GM18858 (cell line): Measurements from ENCODE around the gene PRSS33.

Source experiments
- ATAC-seq: cut with Tn5 transposase; IDR thresholded peaks from one replicate; pipeline ENCODE4 v1.9.1; 2021; ENCODE audit not compliant: unreplicated experiment

The PRSS33 gene

GRCh38 chr16:2821487-2822157, 34.3 kb upstream of the PRSS33 start:
- no peak for ATAC-seq

DNA sequence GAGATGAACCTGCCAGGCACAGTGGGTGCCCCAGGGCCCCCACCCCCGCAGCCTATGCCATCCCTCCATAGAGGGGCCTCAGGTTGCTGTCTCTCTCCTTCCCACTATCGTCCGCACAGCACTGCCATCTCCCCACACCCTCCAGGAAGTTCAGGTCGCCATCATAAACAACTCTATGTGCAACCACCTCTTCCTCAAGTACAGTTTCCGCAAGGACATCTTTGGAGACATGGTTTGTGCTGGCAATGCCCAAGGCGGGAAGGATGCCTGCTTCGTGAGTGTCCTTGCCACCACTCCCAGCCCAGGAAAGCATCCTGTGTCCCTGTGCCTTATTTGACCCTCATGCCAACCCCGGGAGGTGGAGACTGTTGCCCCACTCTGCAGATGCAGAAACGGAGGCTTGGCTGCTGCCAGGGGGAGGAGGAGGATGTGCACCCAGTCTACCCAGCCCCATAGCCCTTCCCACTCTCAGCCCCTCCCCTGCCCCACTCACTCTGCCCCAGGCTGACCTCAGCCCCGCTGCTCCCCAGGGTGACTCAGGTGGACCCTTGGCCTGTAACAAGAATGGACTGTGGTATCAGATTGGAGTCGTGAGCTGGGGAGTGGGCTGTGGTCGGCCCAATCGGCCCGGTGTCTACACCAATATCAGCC, 33.6 kb upstream of the PRSS33 start:
- ATAC-seq = no peak

- ATAC-seq = no peak
These were observed 32.8 kb upstream of the PRSS33 start for GRCh38 chr16:2819939-2820835.

- ATAC-seq = no peak
These were observed 32.0 kb upstream of the PRSS33 start for GRCh38 chr16:2819179-2819938.

GRCh38 chr16:2818272-2818876, 31.0 kb upstream of the PRSS33 start:
- ATAC-seq = no peak

GRCh38 chr16:2817340-2818271, 30.2 kb upstream of the PRSS33 start:
- no peak for ATAC-seq

- no peak for ATAC-seq
These were observed 29.5 kb upstream of the PRSS33 start, which contains the start of gene PRSS21 for GRCh38 chr16:2816751-2817339. Gene PRSS21 (plus strand): TSS chr16:2817237. CDS start chr16:2817269, 32 bp downstream.

DNA sequence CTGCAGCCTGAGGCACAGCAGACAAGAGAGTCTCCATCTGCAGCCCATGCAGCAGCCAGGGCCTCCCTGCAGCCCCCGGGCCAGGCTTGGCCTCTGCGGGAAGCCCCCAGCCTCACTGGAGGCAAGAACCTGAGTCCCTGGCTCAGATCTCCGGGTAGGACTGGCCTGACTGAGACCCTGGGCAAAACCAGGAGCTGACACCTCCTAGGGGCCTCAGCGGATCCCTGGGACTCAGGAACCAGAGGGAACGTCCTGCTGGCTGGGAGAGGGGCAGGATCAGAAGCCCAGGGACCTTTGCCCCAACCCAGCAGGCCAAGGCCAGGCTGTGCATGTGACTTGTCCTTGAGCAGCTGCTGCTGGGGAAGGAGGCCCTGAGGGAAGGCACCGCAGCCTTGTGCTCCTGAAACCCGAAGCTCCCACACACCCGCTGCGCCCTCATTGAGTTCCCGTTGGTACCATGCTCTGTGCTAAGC, 28.0 kb upstream of the PRSS33 start:
- ATAC-seq = no peak

DNA sequence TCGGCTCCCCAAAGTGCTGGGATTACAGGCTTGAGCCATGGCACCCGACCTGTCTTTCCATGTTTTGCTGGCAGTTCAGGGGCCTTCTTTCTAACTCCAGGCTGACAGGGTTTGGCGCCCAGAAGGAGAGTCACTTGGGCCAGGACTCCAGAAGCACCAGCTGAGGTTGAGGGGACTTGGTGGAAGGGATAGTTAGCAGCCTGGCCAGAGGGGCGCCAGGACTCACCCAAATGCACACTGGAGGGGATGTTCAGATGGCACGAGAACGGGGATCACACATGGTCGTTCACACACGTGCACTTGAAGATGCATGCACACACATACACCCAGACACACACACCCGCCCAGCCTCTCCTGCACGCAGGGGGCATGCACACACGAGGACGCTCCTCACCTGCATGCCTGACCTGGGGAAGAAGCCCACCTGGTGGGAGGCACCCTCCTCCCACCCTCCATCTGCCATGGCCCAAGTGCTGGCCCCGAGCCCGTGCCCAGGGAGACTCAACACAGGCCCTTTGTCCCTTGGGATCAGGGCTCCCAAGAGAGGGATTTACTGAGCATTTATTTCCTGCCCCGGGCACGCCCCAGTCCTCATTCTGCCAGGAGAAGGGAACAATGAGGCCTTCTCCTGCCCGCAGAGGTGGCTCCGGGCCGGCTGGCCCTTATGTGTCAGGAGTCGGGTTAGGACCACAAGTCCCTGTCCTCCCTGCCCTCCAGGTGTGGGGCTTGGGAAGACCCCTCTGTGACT, 27.4 kb upstream of the PRSS33 start:
- ATAC-seq = no peak

DNA sequence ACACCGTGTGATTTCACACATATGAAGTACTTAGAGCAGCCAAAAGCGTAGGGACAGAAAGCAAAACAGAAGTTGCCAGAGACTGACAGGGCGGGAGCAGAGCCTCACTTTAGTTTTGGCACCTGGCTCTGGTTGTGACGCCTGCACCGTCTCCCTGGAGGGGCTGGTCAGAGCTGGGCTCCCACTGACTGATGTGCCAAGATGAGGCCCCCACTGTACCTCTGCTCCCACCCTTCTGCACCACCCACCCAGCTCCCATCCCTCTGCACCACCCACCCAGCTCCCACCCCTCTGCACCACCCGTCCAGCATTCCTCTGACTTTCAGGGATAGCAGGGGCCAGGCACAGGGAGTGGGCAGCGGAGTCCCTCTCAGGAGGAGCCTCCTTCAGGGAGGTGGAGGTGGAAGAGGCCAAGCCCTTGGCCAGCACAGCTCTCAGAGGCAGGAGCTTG, 26.4 kb upstream of the PRSS33 start:
- no peak for ATAC-seq

GRCh38 chr16:2811703-2812471, 24.5 kb upstream of the PRSS33 start:
- ATAC-seq = no peak

DNA sequence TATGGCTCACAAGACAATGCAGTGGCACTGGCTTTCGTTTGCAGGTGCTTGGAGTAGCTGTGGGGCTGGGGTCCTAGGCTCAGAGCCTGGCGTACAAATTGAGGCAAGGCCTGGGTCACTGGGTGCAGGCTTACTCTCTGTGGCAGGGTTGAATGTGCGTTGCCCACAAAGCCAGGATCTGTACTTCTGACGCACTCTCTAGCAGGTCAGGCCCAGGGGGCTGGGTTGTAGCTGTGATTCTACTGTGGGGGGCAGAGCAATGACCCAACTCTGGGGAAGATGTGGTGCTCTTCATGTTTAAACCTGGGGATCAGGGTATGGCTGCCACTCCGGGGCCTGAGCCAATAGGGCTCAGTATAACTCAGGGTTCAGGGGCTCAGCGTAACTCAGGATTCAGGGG, 23.3 kb upstream of the PRSS33 start:
- ATAC-seq = no peak

GRCh38 chr16:2809149-2809760, 21.9 kb upstream of the PRSS33 start:
- no peak for ATAC-seq

DNA sequence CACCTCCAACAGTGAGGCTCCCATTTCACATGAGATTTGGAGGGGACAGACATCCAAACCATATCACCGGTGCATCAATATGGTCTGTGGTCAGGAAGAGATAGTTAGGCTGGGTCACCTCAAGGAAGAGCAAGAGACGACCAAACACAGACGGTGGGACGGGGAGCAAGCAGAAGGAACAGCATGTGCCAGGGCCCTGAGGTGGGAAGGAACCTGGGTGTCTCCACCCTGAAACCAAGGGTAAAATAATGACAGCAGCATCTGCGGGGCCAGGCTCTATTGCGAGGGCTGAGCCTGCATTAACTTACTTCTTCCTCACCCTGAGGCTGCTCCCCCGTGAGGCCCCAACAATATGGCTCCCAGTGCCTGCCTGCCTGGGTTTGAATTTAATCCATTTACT, 20.8 kb upstream of the PRSS33 start:
- ATAC-seq = no peak

- no peak for ATAC-seq
These were observed 18.9 kb upstream of the PRSS33 start for GRCh38 chr16:2806286-2806685.

DNA sequence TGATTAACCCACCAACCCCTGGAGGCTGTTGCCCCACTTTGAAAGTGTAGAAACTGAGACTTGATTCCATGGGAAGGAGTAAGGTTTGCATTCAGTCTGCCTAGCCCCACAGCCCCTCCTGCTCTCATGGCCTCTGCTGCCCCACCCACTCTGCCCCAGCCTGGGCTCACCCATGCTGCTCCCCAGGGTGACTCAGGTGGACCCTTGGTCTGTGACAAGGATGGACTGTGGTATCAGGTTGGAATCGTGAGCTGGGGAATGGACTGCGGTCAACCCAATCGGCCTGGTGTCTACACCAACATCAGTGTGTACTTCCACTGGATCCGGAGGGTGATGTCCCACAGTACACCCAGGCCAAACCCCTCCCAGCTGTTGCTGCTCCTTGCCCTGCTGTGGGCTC, 17.4 kb upstream of the PRSS33 start:
- no peak for ATAC-seq
